Tibial nerve (tissue), 4 donors: ENCODE measurements around the gene DTNB. TPM values are rescaled to one million over a fixed set of nuclear protein-coding genes. Genes with fewer than 3 reads are reported as not detected.
A peak's percentile ranks its signal among the peaks of the same experiment; 100 is the strongest.

Experiments used
- DNase-seq, 2 donors: peaks; one replicate each; pipeline ENCODE4 v3.0.0-alpha.2; 2019; ENCODE audit warnings: low spot score in 2 of 2
- H3K27ac ChIP-seq, 4 donors: fragments of 200-600 bp; sonication (generic) in 3 of 4; one replicate each; pipeline ENCODE4 v1.5.1; 2017 to 2019; ENCODE audit warnings: mild to moderate bottlenecking in 1 of 4
- H3K27me3 ChIP-seq, 2 donors: fragments of 200-600 bp; sonication (generic) in 1 of 2; one replicate each; pipeline versions ENCODE4 v1.5.1 to v1.6.0; 2017 to 2019
- H3K36me3 ChIP-seq, 3 donors: fragments of 200-600 bp; sonication (generic); one replicate each; pipeline ENCODE4 v1.5.1; 2018 to 2019
- H3K4me1 ChIP-seq, 4 donors: fragments of 200-600 bp; sonication (generic) in 3 of 4; one replicate each; pipeline ENCODE4 v1.5.1; 2017 to 2019
- H3K4me3 ChIP-seq, 4 donors: fragments of 200-600 bp; sonication (generic) in 3 of 4; one replicate each; pipeline ENCODE4 v1.5.1; 2017 to 2019; ENCODE audit warnings: mild to moderate bottlenecking in 1 of 4, moderate library complexity in 1 of 4
- H3K9me3 ChIP-seq, 4 donors: fragments of 200-600 bp; sonication (generic) in 3 of 4; one replicate each; pipeline ENCODE4 v1.5.1; 2017 to 2019
- CTCF ChIP-seq, 5 experiments: fragments of 200-600 bp in 3 of 5; fragments of 450-650 bp in 2 of 5; sonication (generic) in 3 of 5; IDR thresholded peaks; one replicate each; pipeline ENCODE4 v1.5.1; 2016 to 2019; ENCODE audit warnings: antibody characterized with exemption in 5 of 5, mild to moderate bottlenecking in 3 of 5, moderate library complexity in 2 of 5
- EP300 ChIP-seq, 2 donors: sonication (generic); formaldehyde crosslinking; IDR thresholded peaks; one replicate each; pipeline ENCODE4 v1.6.1; 2017; ENCODE audit warnings: antibody characterized with exemption in 2 of 2, mild to moderate bottlenecking in 1 of 2
- POLR2A ChIP-seq, 2 donors: fragments of 450-650 bp; IDR thresholded peaks; one replicate each; pipeline ENCODE4 v1.6.1; 2017; ENCODE audit warnings: antibody characterized with exemption in 2 of 2, mild to moderate bottlenecking in 2 of 2, moderate library complexity in 2 of 2
- WGBS, 2 donors: methylation state at CpG; one replicate each; pipeline ENCODE4 v1.1.5; 2018; 5-methylcytosine and 5-hydroxymethylcytosine counted together
- total RNA-seq, 4 donors: library from RNA; depleted of rRNA; stranded (reverse); fragments of >200 nt; gene quantifications; one replicate each; pipeline ENCODE4 v1.1.0, GENCODE V29; 2016

DTNB gene
- total RNA-seq, 4 donors from 2014 or later: 9.4 to 18.6 (median 13.1) TPM

GRCh38 chr2:25335971-25336370, 337.4 kb downstream of the DTNB start:
- H3K27ac ChIP-seq: peak overlapping the region in 1 of 4 donors; percentile 50
- H3K27me3 ChIP-seq: no peaks in the 10 kb centered on the region
- DNase-seq: no peak
- peaks cover 3 to 87% (median 41%) of the 10 kb centered on the region in 4 donors for H3K4me1 ChIP-seq
- H3K9me3 ChIP-seq: no peaks in the 10 kb centered on the region
- H3K36me3 ChIP-seq: no peaks in the 10 kb centered on the region
- H3K4me3 ChIP-seq: no peak overlapping the region
- TF ChIP-seq CTCF (IDR thresholded peaks at IDR 0.05): no peak
- no peak for TF ChIP-seq POLR2A (IDR thresholded peaks at IDR 0.05)
- no peak for TF ChIP-seq EP300 (IDR thresholded peaks at IDR 0.05)
- 62 to 76% methylated on average over 5 to 6 of the region's 6 CpGs for WGBS, 2 donors

- TF ChIP-seq CTCF (IDR thresholded peaks at IDR 0.05): no peak
- no peak for DNase-seq
- no peaks in the 10 kb centered on the region for H3K27me3 ChIP-seq
- H3K4me1 ChIP-seq: peaks cover 3 to 91% (median 39%) of the 10 kb centered on the region in 4 donors
- H3K9me3 ChIP-seq: no peaks in the 10 kb centered on the region
- no peak overlapping the region for H3K4me3 ChIP-seq
- no peak overlapping the region for H3K27ac ChIP-seq
- H3K36me3 ChIP-seq: no peaks in the 10 kb centered on the region
- 59 to 75% methylated on average over 8 of the region's 8 CpGs for WGBS, 2 donors
Measured at GRCh38 chr2:25335204-25335603, 338.2 kb downstream of the DTNB start.

- no peaks in the 10 kb centered on the region for H3K9me3 ChIP-seq
- no peak for DNase-seq
- no peak overlapping the region for H3K4me3 ChIP-seq
- no peaks in the 10 kb centered on the region for H3K36me3 ChIP-seq
- 89 to 95% methylated on average over 8 of the region's 8 CpGs for WGBS, 2 donors
- TF ChIP-seq CTCF (IDR thresholded peaks at IDR 0.05): no peak
- no peak for TF ChIP-seq EP300 (IDR thresholded peaks at IDR 0.05)
- no peak for TF ChIP-seq POLR2A (IDR thresholded peaks at IDR 0.05)
- H3K27ac ChIP-seq: no peak overlapping the region
- H3K27me3 ChIP-seq: no peaks in the 10 kb centered on the region
- peaks cover 0 to 91% (median 35%) of the 10 kb centered on the region in 4 donors for H3K4me1 ChIP-seq
Measured at GRCh38 chr2:25334482-25334881, 338.9 kb downstream of the DTNB start.

GRCh38 chr2:25333981-25334380, 339.4 kb downstream of the DTNB start:
- Histone ChIP-seq H3K27ac (no peak overlapping the region), H3K36me3 (no peaks in the 10 kb centered on the region), H3K4me1 (peaks cover 0 to 91% (median 33%) of the 10 kb centered on the region in 4 donors), H3K27me3 (no peaks in the 10 kb centered on the region), H3K9me3 (no peaks in the 10 kb centered on the region), H3K4me3 (no peak overlapping the region)
- 66 to 68% methylated on average over 4 of the region's 4 CpGs for WGBS, 2 donors
- DNase-seq: no peak
- TF ChIP-seq CTCF (IDR thresholded peaks at IDR 0.05): no peak
- no peak for TF ChIP-seq POLR2A (IDR thresholded peaks at IDR 0.05)
- TF ChIP-seq EP300 (IDR thresholded peaks at IDR 0.05): no peak

- Histone ChIP-seq H3K9me3 (no peaks in the 10 kb centered on the region), H3K27ac (peak overlapping the region in 2 of 4 donors; percentile 51 to 74), H3K27me3 (no peaks in the 10 kb centered on the region), H3K36me3 (peaks cover 0 to 3% (median 0%) of the 10 kb centered on the region in 3 donors), H3K4me3 (no peak overlapping the region), H3K4me1 (peaks cover 0 to 88% (median 30%) of the 10 kb centered on the region in 4 donors)
- WGBS, 2 donors: 53 to 54% methylated on average over 9 of the region's 9 CpGs
- no peak for DNase-seq
- TF ChIP-seq EP300 (IDR thresholded peaks at IDR 0.05) (no peak), CTCF (IDR thresholded peaks at IDR 0.05) (no peak)
Measured at GRCh38 chr2:25332571-25332970, 340.8 kb downstream of the DTNB start.
